Smooth muscle cell (in vitro differentiated cells): Measurements from ENCODE around the gene TTC28. TPM values are rescaled to one million over a fixed set of nuclear protein-coding genes. Genes with fewer than 3 reads are reported as not detected.

ENCODE experiments used
- DNase-seq: peaks from one replicate; lab custom pipeline; 2025; ENCODE audit not compliant: unreplicated experiment; lab: John Stamatoyannopoulos, UW
- H2AFZ ChIP-seq: fragments of 200-600 bp; sonication (generic); 2 replicates; pipeline ENCODE4 v1.6.0; 2016; ENCODE audit warnings: antibody characterized with exemption, low read depth, mild to moderate bottlenecking
- H3F3A ChIP-seq: fragments of 200-600 bp; sonication (generic); 2 replicates; pipeline ENCODE4 v1.6.0; 2017; ENCODE audit warnings: antibody characterized with exemption, low read depth
- H3K27ac ChIP-seq: fragments of 200-600 bp; sonication (generic); 2 replicates; pipeline ENCODE4 v1.5.1; 2016; ENCODE audit warnings: low read depth, mild to moderate bottlenecking
- H3K27me3 ChIP-seq: fragments of 200-600 bp; sonication (generic); 2 replicates; pipeline ENCODE4 v1.6.1; 2016; ENCODE audit warnings: low read depth, mild to moderate bottlenecking
- H3K36me3 ChIP-seq: fragments of 200-600 bp; sonication (generic); 2 replicates; pipeline ENCODE4 v1.5.1; 2016; ENCODE audit warnings: low read depth
- H3K4me1 ChIP-seq: fragments of 200-600 bp; sonication (generic); 2 replicates; pipeline ENCODE4 v1.5.1; 2016; ENCODE audit warnings: low read depth
- H3K4me2 ChIP-seq: fragments of 200-600 bp; sonication (generic); 2 replicates; pipeline ENCODE4 v1.6.0; 2016; ENCODE audit warnings: mild to moderate bottlenecking
- H3K4me3 ChIP-seq: fragments of 200-600 bp; sonication (generic); 2 replicates; pipeline ENCODE4 v1.5.1; 2016; ENCODE audit warnings: mild to moderate bottlenecking
- H3K79me2 ChIP-seq: fragments of 200-600 bp; sonication (generic); 2 replicates; pipeline ENCODE4 v1.6.0; 2016; ENCODE audit warnings: low read depth, mild to moderate bottlenecking
- H3K9ac ChIP-seq: fragments of 200-600 bp; sonication (generic); 2 replicates; pipeline ENCODE4 v1.6.0; 2016; ENCODE audit warnings: low read depth
- H3K9me3 ChIP-seq: fragments of 200-600 bp; sonication (generic); replicated peaks from 2 replicates; pipeline ENCODE4 v1.5.1; 2016; ENCODE audit warnings: low read depth
- H4K20me1 ChIP-seq: fragments of 200-600 bp; sonication (generic); 2 replicates; pipeline ENCODE4 v1.6.0; 2016; ENCODE audit warnings: low read depth
- CTCF ChIP-seq: fragments of 200-600 bp; sonication (generic); IDR thresholded peaks from 2 replicates; pipeline ENCODE4 v1.5.1; 2017; ENCODE audit warnings: borderline replicate concordance, mild to moderate bottlenecking, antibody characterized with exemption; ENCODE audit not compliant: insufficient read depth, poor library complexity, severe bottlenecking
- WGBS: methylation state at CpG from one replicate; pipeline ENCODE4 v1.1.7; 2016; ENCODE audit warnings: low lambda C conversion rate; 5-methylcytosine and 5-hydroxymethylcytosine counted together
- polyA plus RNA-seq: library from polyadenylated mRNA; unstranded; fragments of >200 nt; fragmentation: Nextera tagmentation; extraction: Ambion mirVana; gene quantifications from 2 replicates; pipeline ENCODE4 v1.2.1, GENCODE V29; 2016
- total RNA-seq: library from RNA; depleted of rRNA; stranded (reverse); fragments of >200 nt; gene quantifications from 2 replicates; pipeline ENCODE4 v1.2.3, GENCODE V29; 2014

Gene TTC28
- total and polyA plus RNA-seq, 2 experiments from 2014 or later: 6.3 to 17.9 TPM

GRCh38 chr22:28268171-28268570 lies 411.5 kb downstream of the TTC28 start:
- WGBS: 93% methylated on average over 3 of the region's 3 CpGs
- Histone ChIP-seq H3K27me3 (no peaks in the 10 kb centered on the region), H3K4me2 (no peak overlapping the region), H3K79me2 (no peaks in the 10 kb centered on the region), H3K4me3 (no peak overlapping the region), H4K20me1 (no peaks in the 10 kb centered on the region), H3K27ac (no peak overlapping the region), H3K9me3 (no peaks in the 10 kb centered on the region), H2AFZ (no peak overlapping the region), H3K4me1 (no peaks in the 10 kb centered on the region), H3F3A (no peaks in the 10 kb centered on the region), H3K9ac (no peak overlapping the region), H3K36me3 (no peaks in the 10 kb centered on the region)
- TF ChIP-seq CTCF: no peak
- DNase-seq: no peak

GRCh38 chr22:28260619-28261018 lies 419.0 kb downstream of the TTC28 start:
- no peaks in the 10 kb centered on the region for H3K4me1 ChIP-seq
- H3K4me3 ChIP-seq: no peak overlapping the region
- no peak for TF ChIP-seq CTCF
- H2AFZ ChIP-seq: no peak overlapping the region
- H3K9me3 ChIP-seq: no peaks in the 10 kb centered on the region
- H3K79me2 ChIP-seq: no peaks in the 10 kb centered on the region
- no peak for DNase-seq
- WGBS: 96% methylated on average over 2 of the region's 2 CpGs
- H3K27me3 ChIP-seq: no peaks in the 10 kb centered on the region
- no peaks in the 10 kb centered on the region for H4K20me1 ChIP-seq
- H3K4me2 ChIP-seq: no peak overlapping the region
- no peaks in the 10 kb centered on the region for H3F3A ChIP-seq
- H3K36me3 ChIP-seq: no peaks in the 10 kb centered on the region
- no peak overlapping the region for H3K27ac ChIP-seq
- H3K9ac ChIP-seq: no peak overlapping the region

DNA sequence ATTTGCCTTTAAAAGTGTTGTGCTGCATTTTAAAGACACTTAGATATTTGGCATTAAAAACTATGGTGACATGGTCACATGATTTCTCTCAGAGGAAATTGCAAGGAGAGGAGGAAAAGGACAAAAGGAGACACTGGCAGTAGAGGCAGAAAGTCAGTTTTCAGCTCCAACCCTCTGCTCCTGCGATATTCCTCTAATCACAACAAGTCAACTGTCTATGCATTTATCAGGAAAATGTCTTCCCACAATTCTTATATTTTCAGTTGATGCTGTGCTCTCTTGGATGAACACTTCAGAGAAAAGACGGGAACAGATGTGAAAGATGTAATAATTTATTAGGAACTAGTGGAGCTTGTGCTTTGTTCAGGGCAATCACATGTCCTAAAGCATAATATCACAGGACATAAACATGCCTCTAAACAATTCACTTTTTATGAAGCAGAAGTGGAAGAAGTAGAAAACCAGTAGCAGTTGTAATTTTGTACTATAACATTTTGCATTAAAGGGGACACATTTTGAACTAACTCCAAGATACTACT lies 419.8 kb downstream of the TTC28 start:
- 97% methylated on average over 2 of the region's 2 CpGs for WGBS
- Histone ChIP-seq H3K36me3 (no peaks in the 10 kb centered on the region), H3K9ac (no peak overlapping the region), H3K79me2 (no peaks in the 10 kb centered on the region), H3F3A (no peaks in the 10 kb centered on the region), H3K4me2 (no peak overlapping the region), H4K20me1 (no peaks in the 10 kb centered on the region), H3K27me3 (no peaks in the 10 kb centered on the region), H2AFZ (no peak overlapping the region), H3K4me1 (no peaks in the 10 kb centered on the region), H3K4me3 (no peak overlapping the region), H3K27ac (no peak overlapping the region), H3K9me3 (no peaks in the 10 kb centered on the region)
- no peak for DNase-seq
- no peak for TF ChIP-seq CTCF

DNA sequence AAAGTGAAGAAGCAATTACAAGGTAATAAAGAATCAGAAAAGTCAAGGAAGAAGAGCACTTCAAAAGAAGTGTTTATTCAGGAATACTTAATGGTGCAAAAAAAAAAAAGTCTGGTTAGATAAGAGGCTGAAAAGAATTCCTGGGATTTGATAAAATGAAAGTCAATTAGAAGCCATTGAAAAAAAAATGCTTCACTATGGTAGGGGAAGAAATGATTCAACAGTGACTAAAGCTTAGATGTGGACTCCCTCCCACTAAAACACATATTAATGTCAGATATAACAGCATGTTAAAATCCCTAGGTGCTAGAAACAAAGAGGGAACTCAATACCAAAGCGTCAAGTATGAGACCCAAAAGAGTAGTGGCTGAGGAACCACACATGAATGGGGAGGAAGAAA lies 425.2 kb downstream of the TTC28 start:
- Histone ChIP-seq H3K27me3 (no peaks in the 10 kb centered on the region), H3K9me3 (no peaks in the 10 kb centered on the region), H2AFZ (no peak overlapping the region), H3K4me1 (peaks cover 11% of the 10 kb centered on the region), H3K4me2 (no peak overlapping the region), H3K27ac (no peak overlapping the region), H3K79me2 (no peaks in the 10 kb centered on the region), H3F3A (no peaks in the 10 kb centered on the region), H3K9ac (no peak overlapping the region), H3K36me3 (no peaks in the 10 kb centered on the region), H4K20me1 (no peaks in the 10 kb centered on the region), H3K4me3 (no peak overlapping the region)
- DNase-seq: no peak
- no peak for TF ChIP-seq CTCF
- 40% methylated on average over 1 of the region's 1 CpG for WGBS
